Activated CD4-positive, alpha-beta T cell treated with anti-CD3 and anti-CD28 coated beads, Interleukin-10, Interleukin-2, amounts not matched to agents 100 ng/mL and 50 ng/mL, durations not matched to agents 16 hours and 8 hours (primary cell): ENCODE measurements around the gene TMEM270.

Source experiments
- DNase-seq: peaks from one replicate; pipeline ENCODE4 v3.0.0-alpha.2; 2020

Gene TMEM270

DNA sequence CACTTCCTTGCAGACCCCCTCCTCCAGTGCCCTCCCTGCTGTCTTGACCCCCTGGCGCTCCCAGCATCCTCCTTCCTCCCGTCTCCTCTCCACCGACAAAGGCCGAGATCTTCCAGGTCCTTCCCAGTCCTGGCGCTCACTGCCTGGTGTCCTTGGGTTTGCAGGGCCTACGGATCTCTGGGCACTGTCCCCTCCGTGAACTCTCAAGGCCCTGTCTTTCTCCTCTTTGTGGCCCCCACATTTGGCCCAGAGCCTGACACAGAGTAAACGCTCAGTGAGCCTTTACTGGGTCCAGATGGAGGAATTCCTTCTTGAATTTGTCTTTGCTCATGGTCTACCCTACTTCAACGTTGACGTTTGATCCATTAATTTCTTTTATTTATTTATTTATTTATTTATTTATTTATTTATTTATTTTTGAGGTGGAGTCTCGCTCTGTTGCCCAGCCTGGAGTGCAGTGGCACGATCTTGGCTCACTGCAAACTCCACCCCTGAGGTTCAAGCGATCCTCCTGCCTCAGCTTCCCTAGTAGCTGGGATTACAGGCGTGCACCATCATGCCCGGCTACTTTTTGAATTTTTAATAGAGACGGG lies 29.7 kb downstream of the TMEM270 start:
- no peak for DNase-seq

DNA sequence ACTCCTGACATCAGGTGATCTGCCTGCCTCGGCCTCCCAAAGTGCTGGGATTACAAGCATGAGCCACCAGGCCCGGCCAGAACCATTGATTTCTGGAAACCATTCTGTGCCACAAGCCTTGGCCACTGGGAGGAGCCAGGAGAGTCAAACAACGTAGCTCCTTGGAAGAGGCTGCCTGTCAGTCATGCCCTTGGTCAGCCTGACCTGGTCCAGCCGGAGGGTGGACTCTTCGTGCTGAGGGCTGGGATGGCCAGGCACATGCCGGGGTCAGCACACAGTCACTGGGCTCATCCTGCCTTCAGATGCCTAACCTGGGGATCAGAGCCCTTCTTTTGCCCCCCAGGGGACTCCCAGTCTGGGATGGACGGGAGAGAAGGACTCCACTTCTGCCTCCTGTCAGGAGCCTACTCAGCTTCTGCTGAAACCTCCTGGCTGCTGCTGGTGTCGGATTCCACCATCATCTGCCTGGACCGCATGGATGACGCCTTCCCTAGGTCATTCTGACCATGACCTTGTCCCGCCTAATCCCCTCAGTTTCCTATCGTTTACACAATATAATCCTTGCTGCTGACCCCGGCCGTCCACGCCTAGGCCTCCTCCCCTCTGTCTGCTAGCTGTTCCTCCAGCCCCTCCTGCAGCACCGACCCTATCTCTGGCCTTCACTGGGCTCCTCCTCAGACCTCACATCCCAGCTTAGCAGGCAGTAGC lies 30.4 kb downstream of the TMEM270 start:
- DNase-seq = no peak

DNA sequence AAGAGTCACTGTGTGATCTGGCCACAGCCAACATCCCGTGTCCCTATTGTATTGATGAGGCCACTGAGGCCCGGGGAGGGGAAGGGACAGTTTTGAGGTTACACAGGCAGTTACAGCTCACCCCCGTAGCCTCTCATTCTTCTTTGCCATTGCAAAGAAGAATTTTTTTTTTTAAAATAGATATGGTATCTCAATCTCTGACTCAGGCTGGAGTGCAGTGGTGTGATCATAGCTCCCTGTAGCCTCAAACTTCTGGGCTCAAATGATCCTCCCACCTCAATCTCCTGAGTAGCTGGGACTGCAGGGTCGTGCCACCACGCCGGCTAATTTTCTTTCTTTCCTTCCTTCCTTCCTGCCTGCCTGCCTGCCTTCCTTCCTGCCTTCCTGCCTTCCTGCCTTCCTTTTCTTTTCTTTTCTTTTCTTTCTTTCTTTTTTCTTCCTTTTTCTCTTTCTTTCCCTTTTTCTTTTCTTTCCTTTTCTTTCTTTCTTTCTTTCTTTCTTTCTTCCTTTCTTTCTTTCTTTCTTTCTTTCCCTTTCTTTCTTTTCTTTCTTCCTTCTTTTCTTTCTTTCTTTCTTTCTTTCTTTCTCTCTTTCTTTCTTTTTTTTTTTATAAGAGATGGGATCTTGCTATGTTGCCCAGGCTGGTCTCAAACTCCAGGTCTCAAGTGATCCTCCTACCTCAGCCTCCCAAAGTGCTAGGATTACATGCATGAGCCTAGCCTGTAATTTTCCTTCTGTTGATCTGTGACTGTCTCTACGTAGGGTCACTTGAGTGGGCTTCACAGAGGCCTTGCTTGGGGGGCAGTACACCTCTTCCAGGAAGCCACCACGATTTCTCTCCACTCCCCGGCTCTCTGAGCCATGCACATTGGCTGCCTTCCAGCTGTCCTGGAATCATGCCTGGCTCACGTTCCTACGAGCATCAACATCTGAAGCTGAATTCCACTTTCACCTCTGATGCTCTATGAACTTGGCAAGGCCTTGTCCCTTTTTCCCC lies 31.3 kb downstream of the TMEM270 start:
- no peak for DNase-seq

DNA sequence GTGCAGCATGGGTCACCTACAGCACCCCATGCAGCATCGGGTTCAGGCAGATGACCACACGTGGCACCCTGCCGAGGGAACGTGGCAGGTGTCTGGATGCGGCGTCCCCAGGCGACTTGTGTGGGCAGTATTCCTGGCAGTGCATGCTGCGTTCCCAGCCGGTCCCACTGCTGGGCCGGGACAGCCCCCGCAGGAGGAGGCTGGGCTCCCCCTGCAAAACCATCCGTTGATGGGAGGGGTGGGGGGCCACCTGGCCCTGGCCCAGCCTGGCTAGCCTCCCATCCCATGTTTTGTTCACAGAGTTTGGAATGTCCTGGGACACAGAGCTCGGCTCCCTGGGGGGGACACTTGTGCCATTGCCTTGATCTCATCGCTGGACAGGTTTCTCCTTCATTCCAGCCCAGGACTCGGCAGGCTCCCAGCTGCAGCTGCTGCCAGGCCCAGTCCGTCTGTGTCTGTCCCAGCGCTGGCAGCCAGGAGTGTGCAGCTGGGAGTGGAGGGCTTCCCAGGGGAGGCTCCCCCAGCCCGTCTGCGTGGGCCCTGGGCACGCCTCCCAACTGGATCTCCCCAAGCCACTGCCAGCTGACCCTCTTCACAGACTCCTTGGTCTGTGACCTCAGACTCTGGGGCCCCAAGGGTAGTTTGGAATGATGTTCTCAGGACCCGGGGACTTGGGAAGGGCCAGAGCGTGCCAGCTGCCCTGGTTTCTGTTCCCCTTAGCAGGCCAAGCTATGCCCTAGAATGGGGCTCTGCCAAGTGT lies 32.6 kb downstream of the TMEM270 start:
- no peak for DNase-seq

DNA sequence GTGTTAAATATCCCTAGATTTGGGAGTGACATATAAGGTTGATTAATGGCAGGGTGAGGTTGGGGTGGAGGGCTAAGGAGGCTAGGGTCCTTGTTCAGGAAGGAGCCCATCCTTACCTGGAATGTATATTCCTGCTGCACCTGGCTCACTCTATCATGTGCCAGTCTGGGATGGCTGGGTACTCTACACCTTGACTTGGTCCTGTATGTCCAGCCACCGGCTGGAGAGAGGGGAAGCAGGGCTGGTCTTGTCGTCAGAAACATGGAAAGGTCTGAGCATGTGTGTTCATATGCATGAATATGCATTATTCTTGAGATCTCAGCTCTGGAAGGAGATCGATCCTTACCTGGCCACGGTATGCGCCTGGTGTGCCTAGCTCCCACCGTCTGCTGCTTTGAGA lies 33.2 kb downstream of the TMEM270 start:
- DNase-seq = no peak

DNA sequence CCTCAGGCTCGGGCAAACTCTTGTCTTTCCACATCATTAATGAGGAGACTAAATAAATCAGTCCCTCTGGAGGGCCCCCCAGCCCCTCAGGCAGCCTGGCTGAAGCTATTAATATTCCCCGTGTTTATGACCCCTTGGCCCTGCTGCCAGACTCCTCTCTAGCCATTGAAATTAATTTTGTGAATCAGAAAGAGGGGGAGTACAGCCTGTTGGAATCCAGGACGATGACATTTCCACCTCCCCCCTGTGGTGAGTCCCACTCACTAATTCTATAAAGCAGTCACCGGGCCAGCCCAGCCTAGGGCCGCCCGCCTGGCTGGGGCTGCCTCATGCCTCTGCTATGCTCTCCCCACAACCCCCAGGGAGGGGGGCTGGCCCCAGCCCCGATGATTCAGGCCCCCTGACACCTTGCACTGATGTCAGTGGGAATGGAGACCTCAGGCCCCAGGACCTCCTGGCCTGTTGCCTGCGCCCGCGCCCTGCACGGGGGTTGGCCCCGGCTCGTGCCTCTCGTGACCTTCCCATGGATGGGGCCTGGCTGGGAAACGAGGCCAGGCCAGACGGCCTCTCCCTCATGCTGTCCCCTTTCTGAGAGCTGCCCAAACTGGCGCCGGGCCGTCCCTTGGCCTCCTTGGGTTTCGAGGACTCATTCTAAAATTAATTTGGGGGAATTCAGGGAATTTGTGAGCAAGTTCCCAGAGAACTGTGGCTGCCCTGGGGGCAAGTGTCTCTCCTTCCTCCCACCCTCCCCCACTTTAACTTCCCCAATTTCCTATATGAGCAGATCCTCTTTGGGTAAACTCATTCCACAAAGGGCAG lies 34.0 kb downstream of the TMEM270 start:
- no peak for DNase-seq

DNA sequence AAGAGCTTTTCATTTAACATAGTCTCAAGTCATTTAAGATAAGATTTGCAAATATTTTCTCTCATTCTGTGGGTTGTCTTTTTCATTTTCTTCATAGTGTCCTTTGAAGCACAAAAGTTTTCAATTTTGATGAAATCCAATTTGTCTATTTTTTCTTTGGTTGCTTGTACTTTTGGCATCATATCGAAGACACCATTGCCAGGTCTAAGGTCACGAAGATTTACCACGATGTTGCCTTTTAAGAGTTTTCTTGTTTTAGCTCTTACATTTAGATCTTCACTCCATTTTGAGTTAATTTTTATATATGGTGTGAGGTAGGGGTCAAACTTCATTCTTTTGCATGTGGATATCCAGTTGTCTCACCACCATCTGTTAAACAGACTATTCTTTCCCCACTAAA lies 34.7 kb downstream of the TMEM270 start:
- DNase-seq = no peak

DNA sequence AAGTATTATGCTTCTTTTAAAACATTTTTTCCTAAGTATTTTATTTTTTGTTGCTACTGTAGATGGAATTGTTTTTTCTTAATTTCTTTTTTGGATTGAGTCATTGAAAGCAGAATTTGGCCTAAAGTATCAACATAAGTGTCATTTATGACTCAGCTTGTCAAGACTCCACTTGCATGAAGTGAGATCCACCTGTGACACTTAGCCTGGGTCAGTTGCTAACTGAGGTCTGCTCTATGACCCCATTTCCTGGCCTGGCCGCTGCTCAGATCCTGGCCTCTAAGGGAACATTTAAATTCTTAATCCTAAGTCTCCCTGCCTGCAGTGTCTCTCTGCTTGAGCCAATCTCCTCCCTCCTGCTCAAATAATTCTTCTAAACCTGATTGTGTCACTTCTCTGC lies 35.5 kb downstream of the TMEM270 start:
- DNase-seq = peak; percentile 37

DNA sequence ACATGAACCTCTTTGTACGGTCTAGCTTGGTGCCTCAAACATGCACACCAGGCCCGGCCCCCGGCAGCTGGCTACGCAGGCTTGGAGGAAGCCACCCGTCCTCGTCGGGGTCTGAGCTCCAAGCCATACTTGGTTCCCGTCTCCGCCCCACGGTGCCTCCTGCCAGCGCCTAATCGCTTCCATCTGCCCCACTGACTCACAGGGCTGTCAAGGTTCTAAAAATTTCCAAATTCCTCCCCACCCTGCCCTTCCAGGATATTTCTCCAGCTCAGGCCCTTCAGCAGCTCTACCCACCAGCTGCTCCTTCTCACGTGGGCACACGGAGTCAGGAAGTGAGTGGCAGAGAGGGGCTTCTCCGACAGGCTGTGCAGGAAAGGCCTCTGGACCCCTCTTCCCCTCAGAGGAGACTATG lies 38.8 kb downstream of the TMEM270 start:
- DNase-seq = no peak

DNA sequence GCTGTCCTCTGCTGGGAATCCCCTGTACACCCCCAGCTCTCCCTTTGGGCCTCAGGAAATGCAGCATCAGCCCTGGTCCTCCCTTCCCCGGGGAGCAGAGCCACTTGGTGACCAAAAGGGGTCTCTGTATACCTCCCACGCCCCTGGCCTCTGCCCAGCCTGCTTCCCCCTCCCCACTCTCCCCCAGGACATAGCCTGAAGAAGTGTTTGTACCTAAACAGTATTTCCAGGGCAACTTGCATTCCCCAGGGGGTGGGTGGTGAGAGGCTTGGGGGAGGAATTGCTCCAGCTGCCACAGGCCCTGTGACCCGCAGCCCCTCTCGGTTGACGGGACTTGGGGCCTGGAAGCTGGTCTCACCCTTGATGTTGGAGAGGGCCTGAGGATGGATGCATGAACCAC lies 39.3 kb downstream of the TMEM270 start:
- no peak for DNase-seq

DNA sequence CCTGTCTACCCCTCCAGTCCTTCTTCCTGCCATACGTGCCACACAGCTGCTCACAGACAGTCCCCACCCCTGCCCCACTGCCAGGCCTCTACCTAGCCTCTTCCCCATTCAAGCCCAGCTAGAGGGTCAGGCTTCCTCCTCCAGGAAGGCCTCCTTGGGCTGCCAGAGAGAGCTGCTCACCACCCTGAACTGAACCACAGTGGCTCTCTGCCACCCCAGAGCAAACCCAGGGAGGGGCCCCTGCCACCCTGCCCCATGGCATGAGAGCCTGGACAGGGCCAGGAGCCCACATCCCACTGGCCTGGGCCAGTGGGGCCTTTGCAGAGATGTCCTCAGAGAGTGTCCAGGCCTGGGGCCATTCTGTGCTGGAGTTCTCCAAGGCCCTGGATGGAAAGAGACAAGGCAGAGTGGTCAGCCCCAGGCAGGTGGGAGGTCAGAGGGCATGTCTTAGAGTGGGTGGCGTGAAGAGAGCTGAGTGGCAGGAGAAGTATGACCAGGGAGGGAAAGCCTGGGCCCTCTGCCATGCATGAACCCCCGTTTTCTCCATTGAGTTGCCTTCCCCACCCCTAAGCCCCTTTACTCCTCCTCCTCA lies 40.4 kb downstream of the TMEM270 start:
- no peak for DNase-seq

DNA sequence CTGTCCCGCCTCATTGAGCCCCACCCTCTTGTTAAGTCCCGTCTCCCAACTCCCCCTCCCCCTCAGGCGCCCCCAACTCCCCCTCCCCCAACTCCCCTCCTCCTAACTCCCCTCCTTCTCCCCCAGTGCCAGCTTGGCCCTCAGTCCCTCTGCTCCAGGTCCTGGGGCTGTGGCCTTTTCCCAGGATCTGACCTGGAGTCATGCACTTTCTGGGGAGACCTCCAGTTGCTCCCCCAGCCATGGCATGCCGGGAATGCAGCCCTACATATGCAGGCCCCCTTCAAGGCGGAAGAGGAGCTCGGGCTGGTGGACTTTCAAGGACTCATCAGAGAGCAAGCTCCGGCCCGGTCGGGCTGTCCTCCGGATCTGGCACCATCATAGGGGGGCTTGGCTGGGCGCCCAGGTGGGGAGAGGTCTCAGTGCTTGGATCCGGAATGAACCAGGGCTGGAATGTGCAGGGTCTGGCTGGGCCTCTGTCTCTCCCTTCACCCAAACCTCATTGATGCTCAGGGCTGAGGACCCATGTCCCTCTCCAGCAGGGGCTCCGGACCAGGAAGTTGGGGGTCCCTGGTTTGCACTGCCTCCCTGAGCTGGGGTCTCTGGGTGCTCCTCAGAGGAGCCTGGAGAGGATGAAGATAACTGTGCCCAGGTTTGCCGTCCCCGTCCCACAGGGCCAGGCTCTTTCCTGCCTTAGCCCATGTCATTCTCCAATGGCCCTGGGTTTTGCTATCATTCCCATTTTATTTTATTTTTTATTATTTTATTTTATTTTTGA lies 41.1 kb downstream of the TMEM270 start:
- DNase-seq = no peak

DNA sequence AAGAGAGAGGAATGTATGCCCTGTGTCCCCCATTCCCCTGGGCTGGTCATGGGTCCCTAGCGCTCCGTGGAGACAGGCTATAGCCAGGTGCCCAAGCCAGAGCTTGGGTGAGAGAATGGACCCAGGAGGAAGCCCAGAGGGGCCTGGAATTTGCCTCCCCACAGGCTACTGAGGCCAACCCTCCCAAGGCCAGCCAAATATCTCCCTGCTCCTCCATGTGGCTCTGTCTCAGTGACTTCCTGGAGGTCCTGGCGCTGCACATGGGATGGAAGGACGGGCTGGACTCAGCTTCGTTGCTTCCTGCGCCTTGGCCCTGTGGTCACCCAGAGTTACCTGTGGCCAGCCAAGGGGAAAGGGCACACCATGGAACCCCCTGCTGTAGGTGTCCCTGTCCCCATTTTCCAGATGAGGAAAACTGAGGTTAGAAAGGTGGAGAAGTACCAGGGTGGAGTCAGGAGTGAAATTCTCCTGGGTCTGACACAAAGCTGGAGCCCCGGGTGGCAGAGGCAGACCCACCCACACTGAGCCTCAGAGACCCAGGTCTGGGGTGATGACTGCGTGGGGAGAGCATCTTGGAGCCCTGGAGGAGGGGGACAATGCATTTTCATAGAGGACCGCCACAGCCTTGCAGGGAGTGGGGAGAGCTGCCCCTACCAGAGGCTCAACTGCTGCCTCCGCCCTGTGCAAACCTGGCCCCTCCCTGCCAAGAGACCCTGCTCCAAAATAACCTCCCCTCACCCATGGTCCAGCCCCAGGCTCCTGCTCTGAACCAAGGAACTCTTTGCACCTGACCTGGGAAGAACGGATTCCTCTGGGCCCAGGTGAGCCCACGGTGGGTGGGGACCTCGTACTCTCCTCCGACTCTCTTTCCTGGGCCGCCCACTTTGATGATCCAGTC lies 42.6 kb downstream of the TMEM270 start:
- DNase-seq = no peak

DNA sequence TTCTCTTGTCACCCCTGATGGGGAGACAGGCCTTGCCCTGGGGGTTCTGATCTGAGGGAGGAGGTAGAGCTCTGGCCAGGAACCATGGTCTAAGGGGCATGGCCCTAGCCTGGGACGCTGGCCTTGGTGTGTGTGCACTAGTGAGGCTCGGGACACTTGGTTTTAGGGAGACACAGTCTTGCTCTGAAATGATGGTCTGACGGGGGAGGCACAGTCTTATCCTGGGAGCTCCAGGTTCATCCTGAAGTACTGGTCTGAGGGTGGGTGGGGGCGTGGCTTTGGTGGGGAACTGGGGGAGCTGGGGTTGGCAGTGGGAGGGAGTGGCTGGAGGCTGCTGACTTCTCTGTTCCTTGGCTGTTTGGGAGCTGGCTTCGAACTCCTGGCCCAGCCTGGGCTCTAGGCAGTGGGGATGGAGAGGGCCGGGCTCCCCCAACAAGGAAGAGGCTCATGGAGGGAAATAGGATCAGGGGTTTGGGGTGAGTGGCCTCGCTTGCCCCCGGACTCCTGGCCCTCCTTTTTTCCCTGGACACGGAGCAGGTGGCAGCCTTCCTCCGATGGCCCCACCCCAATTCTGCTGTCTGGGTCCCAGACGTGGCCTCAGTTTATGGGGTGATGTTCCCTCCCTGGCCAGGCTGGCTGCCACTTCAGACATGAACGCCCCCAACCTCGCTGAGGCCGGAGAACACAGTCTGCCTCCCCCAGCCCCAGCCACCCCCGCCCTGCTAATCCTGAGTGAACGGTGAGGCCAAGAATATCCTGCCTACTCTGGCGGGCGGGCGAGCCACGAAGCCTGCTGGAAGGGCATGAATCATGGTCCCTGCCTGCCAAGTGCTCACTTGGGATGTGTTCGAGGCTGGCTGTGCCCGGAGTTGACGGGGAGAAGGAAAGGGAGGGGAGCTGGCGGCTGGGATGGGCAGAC lies 43.5 kb downstream of the TMEM270 start:
- DNase-seq = no peak

DNA sequence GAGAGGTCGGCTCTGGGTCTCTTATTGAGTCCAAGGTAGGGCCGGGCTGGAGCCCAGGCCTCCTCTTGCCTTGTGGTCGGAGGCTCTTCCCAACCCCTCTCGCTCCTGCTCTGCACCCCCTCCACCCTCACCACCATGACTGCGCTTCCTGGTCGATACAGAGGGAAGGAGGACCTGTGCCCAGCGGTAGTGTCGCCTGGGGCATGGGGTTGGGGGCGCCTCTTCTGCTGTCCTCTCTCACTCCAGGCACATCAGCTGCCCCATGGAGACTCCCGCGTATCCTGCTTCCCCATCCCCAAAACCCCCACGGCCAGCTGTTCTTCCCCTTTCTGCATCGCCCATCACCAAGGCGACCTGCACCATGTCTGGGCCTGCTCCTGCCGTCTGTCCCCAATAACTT lies 44.4 kb downstream of the TMEM270 start:
- DNase-seq = no peak

DNA sequence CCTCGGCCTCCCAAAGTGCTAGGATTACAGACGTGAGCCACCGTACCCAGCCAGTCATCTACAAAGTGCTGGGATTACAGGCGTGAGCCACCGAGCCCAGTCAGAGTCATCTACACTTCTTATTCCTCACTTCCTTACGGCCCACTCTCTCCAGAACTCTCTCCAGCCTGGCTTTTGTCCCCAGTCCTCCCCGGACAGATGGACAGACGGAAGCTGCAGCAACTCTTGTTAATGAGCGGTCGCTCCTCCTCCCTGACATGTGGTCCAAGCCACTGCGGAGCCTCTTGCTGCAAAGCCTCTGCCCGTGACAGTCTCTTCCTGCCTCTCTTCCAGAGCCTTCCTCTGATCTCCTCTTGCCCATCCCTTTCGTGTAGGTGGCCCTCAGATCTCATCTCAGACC lies 45.9 kb downstream of the TMEM270 start:
- DNase-seq = no peak

DNA sequence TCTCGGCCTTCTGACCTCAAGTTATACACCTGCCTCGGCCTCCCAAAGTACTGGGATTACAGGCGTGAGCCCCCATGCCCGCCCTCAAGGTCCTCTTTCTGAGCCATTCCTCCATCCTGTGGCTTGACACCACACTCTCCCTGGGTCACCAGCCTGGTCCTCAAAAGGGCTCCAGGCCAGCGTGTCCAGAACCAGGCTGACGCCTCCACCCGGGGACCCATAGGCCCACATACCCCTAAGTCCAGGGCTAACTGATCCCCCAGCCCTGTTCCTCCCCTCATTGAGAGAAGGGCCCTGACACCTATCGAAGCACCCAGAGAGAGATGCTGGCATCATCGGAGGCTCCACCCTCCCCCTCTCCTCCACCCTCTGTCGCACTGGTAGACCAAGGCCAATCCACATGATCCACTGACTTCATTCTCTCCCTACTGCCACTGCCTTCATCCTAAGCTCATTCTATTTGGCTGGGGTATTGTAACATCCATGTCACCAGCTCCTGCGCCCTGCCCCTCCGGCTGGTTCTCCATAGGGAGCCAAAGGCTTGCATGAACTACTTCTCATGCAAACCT lies 46.7 kb downstream of the TMEM270 start:
- DNase-seq = no peak

DNA sequence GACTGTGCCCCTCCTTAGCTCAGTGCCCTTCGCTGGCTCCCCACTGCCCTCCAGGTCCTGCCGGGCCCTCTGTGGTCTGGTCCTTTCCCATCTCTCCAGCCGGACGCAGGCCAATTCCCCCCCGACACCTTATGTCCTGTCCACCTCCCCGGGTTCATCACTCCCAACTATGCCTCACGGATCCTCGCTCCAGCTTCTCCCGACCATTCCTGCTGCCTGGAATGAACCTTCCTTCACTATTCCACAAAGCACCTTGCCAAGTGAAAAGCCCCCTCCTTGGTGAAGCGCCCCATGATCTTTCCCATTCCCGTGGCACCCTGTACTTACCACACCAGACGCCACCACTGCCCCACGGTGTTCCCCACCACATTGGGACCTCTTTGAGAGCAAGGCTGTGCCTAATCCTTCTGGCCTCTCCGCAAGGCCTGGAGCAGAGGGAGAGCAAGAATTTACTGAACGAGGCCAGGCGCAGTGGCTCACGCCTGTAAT lies 47.2 kb downstream of the TMEM270 start:
- no peak for DNase-seq
